KG1 (cell line): ENCODE measurements around the gene MYCBPAP.

Experiments used
- DNase-seq: peaks from one replicate; lab custom pipeline; 2025; lab: John Stamatoyannopoulos, UW

Gene MYCBPAP

DNA sequence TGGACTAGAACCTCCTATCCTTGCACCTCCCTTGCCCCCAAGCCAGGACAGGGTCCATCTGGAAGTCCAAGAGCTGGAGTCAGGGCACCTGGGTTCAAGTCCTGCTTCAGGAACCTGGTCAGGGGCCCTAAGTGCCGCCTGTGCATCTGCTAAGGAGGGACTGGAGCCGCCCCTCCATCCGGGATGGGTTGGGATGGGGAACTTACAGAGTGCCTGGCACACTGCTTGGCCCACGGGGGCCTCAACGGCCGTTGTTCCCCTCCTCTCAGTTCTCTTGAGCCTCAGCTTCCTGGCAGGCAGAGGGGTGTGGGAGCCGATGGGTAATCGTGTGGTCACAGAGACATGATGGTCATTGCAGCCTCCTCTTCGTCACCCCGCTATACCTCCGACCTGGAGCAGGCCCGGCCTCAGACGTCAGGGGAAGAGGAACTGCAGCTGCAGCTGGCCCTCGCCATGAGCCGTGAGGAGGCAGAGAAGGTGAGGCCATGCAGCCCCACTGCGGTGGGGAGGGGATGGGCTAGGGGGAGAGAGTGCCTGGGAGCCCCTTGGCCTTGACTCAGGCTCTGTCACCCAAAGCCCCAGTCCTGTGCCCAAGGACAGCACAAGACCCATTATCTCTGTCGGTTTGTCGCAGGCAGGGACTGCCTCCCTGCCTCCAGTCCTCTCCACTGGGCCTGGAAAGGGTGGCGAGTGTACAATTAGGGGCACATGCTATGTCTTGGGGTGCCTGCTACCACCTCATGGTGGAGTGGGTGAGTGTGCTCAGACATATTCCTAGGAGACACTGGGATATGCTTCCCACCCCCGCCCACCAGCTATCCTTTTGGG is 29.7 kb downstream of the MYCBPAP start:
- DNase-seq: no peak

DNA sequence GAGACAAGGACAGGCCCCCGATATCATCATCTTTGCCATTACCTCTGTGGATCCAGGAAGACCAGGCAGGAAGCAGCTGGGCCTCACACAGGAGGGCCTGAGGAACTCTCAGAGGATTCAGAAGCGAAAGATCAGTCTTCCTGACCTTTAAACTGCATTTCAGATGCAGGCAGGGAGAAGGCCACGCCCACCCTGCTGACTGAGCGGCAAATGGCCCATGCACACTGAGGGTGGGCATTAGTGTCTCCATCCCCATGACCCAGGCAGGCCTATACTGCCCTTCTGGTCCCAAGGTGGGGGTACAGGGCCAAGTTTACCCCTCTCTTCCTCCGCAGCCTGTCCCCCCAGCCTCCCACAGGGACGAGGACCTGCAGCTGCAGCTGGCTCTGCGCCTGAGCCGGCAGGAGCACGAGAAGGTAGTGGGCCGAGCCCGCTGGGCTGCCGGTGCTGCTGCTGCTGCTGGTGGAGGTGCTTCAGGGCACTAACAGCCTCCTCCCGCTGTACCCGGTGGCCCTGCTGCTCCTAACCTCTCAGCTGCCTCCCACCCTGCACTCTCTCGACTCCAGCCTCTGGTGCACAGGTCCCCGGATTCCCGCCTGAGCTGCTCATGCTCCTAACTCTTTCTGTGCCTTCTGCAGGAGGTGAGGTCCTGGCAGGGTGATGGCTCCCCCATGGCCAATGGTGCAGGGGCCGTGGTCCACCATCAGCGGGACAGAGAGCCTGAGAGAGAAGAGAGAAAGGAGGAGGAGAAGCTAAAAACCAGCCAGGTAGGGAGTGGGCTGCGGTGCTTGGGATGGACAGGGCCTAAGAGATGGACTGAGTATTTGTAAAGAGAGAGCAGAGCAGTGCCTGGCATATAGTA is 30.5 kb downstream of the MYCBPAP start:
- DNase-seq: no peak

DNA sequence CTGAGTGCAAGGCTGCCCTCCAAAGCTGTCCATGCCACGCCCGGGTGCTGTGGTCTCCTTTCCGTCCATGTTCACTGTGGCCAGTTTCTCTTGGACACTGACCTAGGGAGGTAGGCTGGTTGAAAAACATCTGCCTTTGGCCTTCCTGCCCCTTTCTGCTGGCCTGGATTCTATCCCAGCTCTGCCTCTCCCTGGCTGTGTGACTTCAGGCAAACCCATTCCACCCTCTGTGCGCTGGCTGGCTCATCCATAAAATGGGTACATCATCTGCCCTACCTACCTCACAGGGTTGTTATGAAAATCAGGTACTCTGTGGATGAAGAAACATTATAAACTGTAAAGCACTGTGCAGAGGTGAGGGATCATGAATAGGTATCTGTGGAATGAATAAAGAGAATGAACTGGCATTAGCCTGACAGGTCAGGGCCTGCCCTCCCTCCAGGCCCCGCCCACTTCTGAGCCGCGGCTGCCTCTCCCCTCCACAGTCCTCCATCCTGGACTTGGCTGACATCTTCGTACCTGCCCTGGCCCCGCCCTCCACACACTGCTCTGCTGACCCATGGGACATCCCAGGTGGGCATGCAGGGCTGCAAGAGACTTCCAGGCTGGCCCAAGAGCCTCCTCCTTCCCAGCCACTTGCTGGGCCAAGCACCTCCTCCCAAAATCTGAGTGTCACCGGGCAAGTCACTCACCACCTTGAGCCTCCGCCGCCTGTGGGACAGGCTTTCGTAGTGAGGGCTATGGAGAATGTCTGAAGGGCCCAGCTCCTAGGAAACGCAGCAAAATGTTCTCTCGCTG is 31.7 kb downstream of the MYCBPAP start:
- no peak for DNase-seq

DNA sequence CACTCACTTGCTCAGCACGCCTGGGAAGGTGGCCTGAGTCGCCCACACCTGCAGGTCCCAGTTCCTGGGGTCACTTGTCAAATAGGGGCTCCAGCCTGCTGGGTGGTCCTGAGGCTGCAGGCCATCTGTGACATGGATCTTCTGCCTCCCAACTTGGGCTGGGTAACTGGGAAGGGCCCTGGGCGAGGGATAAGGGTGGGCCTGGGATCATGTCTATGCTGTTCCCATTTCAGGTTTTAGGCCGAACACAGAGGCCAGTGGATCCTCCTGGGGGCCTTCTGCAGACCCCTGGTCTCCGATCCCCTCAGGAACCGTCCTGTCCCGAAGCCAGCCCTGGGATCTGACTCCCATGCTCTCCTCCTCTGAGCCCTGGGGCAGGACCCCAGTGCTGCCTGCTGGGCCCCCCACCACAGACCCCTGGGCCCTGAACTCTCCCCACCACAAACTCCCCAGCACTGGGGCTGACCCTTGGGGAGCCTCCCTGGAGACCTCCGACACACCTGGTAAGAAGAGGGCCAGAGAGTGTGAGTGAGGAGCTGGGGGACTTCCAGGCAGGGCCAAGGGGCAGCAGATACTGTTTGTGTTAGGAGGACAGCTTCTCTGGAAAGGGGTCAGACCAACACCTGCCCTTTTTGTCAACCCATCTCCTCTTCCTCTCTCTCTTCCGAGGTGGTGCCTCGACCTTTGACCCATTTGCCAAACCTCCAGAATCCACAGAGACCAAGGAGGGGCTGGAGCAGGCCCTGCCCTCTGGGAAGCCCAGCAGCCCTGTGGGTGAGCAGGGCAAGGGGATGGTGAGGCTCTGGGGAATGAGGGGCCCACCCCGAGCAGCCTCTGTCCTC is 32.5 kb downstream of the MYCBPAP start:
- no peak for DNase-seq

DNA sequence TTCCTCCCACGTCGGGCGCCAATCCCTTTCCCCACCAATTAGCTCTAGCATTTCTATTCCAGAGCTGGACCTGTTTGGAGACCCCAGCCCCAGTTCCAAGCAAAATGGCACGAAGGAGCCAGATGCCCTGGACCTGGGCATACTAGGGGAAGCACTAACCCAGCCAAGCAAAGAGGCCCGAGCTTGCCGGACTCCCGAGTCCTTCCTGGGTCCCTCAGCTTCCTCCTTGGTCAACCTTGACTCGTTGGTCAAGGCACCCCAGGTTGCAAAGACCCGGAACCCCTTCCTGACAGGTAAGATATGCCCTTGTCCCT is 33.1 kb downstream of the MYCBPAP start:
- DNase-seq: no peak

DNA sequence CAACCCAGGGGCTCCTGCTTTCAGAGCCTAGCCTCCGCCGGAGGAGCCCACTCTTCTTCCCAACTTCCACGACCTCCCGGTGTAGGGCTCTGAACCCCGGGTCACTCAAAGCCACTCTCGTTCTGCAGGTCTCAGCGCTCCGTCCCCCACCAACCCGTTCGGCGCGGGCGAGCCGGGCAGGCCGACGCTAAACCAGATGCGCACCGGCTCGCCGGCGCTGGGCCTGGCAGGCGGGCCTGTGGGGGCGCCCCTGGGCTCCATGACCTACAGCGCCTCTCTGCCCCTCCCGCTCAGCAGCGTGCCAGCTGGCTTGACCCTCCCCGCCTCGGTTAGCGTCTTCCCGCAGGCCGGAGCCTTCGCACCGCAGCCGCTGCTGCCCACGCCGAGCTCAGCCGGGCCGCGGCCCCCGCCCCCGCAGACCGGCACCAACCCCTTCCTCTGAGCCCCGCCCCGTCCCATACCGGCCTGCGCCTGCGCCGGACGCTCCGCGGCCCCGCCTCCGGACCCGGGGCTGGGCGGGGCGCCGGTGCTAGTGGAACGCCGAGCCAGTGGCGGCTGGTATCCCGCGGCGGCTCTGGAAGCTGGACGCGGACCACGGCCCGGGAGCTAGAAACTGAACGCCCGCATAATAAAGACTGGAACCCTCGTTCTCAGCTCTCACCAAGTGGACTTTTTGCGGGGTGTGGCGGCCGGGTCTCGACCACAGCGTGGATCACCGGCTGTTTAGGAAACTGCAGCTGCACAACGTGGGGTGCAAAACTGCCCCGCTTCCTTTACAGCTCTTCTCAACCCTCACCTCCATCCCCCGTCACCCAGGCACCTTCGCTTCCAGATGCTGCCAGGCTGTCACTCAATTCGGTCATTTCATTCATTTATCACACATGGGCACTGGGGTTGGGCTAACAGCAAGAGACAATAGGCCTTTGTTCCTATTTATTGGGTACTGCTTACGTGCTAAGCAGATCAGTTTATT is 33.8 kb downstream of the MYCBPAP start:
- DNase-seq: peak; percentile 87

DNA sequence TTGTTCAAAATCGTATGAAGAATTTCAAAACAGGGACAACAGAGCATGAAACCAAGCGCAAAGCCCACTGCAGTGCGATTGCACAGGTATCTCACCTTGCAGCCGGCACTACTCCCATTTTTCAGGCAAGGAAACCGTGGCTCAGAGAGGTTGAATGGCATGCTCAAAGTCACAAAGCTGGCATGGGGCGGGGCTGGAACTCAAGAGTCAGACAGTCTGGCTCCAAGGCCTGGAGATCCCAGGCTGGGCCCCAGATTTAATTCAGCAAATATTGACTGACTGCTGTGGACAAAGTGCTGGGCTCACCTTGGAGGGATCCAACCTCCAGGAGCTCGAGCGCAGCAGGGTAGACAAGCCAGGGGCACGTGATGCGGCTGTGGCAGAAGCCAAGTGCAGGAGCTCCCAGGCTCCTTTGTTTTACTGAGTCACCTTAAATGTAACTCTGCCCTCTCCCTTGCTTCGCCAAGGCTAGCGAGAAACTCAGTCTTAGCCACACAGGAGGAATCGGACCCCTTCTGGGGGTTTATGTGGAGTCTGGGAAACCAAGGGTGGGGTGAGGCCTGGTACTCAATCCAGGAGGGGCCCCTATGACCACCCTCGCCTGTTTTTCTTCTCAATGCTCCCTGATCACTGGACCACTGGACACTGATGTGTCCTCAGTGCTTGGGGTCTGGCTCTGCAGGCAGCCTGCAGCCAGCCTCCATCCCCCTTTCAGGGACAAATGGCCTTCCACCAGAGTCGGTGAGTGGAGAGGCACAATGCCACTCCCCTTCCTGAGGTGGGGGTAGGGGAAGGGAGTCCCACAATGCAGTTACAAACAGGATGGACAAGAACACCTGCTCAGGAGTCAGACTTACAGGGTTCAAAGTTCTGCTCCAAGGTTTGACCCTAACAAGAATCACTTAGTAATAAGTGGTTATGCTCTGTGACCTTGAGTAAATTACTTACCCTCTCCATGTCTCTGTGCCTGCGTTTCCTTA is 34.8 kb downstream of the MYCBPAP start:
- no peak for DNase-seq

DNA sequence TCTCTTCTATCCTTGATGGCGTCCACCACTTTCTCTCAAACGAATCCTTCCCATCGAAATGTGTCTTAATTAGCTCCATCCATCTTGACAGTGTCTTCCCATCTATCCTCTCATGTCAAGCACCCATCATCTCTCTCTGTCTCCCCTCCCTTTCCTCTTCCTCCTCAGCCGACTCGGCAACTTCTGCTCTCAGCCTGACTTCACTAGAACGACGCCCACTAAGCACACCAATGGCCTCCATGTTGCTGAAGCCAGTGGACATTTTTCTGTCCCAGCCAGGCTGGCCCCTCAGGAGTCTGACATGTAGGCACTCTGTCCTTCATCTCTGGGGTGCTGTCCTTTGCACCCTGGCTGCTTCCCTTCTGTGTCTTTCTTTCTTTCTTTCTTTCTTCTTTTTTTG is 36.3 kb downstream of the MYCBPAP start:
- no peak for DNase-seq

DNA sequence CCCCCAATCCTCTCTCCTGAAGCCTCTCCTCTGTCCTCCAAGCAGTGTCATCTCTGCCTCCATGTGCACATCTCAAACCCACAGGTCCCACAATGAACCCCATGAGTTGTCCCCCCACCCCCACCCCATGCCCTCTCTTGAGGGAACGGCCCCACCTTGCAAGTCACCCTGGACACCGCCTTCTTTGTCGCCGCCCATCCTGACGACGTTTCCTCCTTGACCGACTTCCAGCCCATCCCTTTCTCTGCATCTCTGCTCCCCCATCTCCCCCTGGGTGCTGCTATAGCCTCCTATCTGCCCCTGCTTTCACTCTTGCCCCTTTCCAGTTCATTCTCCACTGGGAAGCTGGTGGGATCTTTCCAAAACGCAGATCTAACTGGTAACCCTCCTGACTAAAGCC is 37.1 kb downstream of the MYCBPAP start:
- DNase-seq: no peak

DNA sequence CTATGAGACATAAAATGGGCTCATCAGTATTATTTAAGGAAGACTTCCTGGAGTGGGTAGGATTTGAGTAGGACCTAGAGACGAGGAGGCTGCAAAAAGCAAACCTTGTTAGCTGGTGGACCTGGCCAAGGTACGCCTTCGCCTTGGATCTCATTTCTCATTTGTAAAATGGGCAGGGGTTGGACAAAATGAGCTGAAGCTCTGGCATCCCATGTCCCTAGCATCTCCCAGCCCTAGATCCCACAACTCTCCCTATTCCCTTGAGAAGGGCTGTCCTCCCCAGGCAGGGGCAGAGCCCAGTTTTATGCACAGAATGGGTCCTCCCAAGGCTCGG is 38.4 kb downstream of the MYCBPAP start:
- DNase-seq: no peak

DNA sequence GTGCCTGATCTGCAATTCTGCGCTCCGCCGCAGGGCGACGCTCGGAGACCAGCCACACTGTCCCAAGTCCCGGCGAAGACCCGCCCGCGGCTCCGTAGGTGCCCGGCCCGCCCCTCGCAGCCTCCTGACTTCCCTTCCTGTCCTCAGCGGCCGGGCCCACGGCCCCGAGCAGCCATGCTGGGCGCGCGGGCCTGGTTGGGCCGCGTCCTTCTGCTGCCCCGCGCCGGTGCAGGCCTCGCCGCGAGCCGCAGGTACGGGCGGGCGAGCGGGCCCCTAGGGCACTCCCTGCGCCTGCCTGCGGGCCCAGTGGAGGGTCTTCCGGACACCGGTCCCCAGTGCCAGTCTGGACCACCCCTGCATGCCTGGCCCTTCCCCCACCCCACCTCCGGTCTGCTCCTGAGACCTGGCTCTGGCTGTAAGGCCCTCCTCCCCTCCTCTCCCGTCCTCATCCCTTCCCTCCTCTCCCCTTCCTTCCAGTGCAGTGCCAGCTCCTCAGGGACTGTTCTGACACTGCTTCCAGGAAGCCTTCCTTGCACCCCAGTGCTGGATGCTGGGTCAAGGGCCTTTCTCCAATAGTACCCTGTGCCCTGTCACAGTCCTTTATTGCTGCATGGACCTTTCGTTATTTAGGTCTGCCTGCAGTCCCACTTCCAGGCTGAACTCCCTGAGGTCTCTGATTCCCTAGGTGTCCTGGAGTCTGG is 38.9 kb downstream of the MYCBPAP start, which contains the start of gene SPATA20:
SPATA20 (plus strand) TSS at position 140 of the 701 bp plus-strand sequence; CDS start at position 175, 35 bp downstream.
- DNase-seq: peak; percentile 31

DNA sequence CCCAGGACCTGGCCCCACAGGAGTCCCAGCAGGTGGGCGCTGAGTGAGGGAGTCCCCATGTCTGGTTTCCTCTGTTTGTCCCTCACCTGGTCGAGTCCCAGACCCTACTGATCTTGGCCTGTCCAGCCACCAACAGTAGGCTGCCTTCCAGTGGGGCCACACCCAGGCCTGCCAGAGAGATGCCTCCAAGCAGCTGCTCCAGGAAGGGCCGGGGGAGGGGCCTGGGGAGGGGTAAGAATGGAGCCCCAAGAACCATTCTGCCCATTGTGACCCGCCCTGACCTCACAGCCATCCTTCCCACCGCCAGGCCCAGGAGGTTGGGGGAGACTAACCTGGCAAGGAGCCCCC is 39.5 kb downstream of the MYCBPAP start:
- no peak for DNase-seq

DNA sequence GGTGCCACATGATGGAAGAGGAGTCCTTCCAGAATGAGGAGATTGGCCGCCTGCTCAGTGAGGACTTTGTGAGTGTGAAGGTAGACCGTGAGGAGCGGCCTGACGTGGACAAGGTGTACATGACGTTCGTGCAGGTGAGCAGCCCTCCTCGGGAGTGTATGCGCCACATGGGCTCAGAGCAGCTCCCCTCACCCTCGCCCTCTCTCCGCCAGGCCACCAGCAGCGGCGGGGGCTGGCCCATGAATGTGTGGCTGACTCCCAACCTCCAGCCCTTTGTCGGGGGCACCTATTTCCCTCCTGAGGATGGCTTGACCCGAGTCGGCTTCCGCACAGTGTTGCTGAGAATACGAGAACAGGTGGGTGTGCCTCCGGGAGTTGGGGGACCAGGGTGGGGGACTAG is 40.6 kb downstream of the MYCBPAP start:
- DNase-seq: no peak

DNA sequence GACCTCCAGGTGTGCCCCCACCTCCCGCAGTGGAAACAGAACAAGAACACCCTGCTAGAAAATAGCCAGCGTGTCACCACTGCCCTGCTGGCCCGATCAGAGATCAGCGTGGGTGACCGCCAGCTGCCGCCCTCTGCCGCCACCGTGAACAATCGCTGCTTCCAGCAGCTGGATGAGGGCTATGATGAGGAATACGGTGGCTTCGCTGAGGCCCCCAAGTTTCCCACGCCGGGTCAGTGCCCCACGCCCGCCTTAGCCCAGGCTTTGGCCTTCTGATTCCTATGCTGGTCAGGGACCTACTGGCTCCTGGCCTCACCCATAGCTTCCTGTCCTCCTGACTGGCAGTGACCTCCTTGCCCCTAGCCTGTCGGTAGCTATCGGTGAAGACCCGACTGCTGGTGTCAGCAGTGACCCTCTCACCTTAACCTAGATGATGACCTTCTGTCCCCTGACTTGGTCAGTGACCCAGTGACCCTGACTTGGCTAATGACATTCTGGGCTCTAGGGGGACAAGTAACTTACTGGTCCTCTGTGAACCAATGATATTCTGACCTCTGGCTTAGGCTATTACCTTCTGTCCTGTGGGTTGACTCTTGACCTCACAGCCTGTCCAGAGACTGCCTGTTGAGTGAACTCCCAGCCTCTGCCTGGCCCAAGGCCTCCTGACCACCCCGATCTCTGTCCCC is 41.2 kb downstream of the MYCBPAP start:
- no peak for DNase-seq

DNA sequence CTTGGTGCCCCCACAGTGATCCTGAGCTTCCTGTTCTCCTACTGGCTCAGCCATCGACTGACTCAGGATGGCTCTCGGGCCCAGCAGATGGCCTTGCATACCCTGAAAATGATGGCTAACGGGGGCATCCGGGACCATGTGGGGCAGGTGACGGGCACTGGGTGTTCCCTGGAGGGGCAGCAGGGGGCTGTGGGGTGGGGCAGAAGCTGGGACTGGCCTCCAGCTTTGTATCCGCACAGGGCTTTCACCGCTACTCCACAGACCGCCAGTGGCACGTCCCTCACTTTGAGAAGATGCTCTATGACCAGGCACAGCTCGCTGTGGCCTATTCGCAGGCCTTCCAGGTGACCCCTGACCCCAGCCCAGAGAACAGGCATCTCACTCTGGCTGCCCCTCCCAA is 41.7 kb downstream of the MYCBPAP start:
- no peak for DNase-seq

DNA sequence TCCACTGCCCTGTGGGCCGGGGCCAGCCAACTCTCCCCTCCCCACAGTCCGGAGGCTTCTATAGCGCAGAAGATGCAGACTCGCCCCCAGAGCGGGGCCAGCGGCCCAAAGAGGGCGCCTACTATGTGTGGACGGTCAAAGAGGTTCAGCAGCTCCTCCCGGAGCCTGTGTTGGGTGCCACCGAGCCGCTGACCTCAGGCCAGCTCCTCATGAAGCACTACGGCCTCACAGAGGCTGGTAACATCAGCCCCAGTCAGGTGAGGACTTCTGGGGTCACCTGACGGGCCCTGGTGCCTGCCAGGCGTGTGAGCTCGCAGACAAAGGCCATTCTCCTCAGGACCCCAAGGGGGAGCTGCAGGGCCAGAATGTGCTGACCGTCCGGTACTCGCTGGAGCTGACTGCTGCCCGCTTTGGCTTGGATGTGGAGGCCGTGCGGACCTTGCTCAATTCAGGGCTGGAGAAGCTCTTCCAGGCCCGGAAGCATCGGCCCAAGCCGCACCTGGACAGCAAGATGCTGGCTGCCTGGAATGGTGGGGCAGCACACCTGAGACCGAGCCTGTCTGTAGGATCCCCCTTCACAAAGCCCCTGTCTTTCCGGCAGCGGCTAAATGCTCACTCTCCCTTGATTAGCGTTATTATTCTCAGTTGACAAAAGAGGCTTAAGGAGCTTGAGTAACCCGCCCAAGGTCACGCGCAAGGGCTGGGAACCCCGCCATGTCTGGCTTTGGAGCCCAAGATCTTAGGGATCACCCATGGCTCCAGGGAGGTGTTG is 42.6 kb downstream of the MYCBPAP start:
- no peak for DNase-seq

DNA sequence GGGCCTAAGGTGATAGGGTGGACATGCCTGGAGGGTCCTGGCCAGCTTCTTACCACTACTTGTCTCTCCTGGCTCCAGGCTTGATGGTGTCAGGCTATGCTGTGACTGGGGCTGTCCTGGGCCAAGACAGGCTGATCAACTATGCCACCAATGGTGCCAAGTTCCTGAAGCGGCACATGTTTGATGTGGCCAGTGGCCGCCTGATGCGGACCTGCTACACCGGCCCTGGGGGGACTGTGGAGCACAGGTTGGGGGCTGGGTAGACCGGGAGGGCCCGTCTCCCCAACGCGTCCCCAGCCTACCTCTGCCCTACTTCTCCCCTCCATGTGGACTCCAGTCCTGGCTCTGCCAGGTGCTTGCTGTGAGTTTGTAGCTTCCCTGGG is 43.2 kb downstream of the MYCBPAP start:
- DNase-seq: no peak
